Measurements from ENCODE around the gene BRD1.

BRD1 gene

DNA sequence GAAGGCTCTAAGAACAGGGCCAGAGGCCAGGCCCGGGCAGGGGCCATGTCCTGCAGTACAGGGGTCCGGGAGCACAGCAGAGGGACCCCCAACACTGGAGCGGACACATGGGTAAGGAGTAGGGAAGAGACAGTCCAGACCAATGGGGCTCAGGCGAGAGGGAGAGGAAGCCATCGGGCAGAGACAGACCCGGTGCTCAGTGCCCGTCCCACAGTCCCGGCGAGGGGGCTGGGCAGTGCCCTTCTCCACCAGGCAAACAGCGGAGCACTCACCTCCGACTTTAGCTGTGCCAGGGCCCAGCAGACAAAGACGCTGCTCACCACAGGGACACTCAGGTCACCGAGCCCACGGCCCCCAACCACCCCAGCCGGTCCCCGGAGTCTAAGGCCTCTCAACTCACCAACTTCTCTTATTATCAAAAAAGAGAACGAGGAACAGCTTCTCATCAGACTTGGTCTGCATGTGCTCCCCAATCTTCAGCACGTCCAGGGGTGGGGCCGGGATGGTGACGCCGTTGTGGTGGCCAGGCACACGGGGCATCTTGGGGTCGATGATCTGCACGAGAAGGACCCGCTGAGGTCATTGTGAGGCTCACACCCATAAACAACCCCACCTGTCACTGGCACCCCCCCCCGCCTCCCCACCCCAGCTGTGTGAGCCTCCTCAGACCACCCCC, 52.3 kb downstream of the BRD1 start:
- TF ChIP-seq, protein P1, sequence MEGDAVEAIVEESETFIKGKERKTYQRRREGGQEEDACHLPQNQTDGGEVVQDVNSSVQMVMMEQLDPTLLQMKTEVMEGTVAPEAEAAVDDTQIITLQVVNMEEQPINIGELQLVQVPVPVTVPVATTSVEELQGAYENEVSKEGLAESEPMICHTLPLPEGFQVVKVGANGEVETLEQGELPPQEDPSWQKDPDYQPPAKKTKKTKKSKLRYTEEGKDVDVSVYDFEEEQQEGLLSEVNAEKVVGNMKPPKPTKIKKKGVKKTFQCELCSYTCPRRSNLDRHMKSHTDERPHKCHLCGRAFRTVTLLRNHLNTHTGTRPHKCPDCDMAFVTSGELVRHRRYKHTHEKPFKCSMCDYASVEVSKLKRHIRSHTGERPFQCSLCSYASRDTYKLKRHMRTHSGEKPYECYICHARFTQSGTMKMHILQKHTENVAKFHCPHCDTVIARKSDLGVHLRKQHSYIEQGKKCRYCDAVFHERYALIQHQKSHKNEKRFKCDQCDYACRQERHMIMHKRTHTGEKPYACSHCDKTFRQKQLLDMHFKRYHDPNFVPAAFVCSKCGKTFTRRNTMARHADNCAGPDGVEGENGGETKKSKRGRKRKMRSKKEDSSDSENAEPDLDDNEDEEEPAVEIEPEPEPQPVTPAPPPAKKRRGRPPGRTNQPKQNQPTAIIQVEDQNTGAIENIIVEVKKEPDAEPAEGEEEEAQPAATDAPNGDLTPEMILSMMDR (conservative IDR thresholded peaks at IDR 0.05): no peak
- no peak overlapping the region for H3K27ac ChIP-seq

DNA sequence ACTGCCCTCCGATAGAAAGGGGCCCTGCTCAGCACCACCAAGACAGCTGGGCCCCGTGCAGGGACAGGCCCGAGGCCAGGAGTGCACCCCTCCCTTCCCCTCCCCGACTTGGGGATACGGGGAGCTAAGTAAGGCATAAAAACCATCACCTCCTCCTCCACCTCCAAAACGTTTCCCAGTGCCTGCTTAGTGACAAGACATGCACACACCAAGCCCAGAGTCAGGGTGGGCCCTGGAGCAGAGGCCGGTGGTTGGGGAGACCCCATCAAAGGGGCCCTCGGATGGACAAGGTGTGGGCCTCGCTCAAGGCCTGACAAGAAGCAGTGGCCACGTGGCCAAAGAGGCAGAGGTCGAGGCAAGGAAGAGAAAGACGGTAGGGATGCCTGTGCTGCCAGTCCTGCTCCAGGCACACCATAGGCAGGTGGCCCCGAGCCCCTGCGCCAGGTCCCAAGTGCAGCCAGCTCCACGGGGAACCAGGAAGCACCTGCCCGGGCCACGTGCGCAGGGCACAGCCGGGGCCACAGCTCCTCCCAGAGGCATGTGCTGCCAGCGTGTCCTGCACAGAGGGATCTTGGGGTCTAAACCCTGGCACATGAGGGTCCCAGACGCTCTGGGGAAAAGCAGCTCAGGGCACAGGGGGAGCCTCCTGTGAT, 53.0 kb downstream of the BRD1 start:
- no peak overlapping the region for H3K27ac ChIP-seq
- TF ChIP-seq, protein P1 (conservative IDR thresholded peaks at IDR 0.05): no peak

DNA sequence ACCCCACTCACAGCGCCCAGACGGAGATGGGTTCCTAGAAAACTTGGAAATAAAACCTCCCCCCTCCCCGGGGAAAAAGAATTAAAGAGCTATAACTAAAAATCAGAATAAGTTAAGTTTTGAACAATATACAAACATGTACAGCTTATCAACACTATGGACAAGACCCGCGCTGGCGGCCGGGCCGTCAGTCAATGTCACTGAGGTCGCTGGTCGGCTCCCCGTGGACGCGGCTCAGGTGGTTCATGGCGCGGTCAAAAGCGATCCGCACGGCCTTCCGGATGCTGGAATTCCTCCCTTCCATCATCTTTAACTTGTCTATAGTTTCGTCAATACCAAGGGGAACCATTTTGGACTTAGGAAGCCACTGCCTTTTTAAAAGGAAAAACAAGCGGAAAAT, 53.6 kb downstream of the BRD1 start:
- TF ChIP-seq, protein P1 (conservative IDR thresholded peaks at IDR 0.05): no peak
- H3K27ac ChIP-seq: no peak overlapping the region

DNA sequence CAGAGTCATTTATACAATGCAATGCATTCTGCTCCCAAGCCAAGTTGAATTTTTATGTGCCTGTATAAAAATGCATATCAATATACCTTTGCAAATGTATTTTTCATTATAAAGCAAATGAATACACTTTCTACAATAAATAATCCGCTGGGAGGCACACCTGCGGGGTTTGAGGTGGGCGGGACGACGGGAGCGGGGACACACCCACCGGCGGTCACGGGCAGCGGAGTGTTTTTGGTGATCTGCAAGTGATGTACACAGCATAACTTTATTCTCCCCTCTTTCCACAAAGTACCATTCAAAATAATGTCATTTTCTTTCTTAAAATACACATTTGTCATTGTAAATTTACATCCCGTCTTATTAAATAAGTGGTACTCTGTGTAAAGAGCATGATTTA, 54.1 kb downstream of the BRD1 start:
- H3K27ac ChIP-seq: no peak overlapping the region
- TF ChIP-seq, protein P1 (conservative IDR thresholded peaks at IDR 0.05): no peak

DNA sequence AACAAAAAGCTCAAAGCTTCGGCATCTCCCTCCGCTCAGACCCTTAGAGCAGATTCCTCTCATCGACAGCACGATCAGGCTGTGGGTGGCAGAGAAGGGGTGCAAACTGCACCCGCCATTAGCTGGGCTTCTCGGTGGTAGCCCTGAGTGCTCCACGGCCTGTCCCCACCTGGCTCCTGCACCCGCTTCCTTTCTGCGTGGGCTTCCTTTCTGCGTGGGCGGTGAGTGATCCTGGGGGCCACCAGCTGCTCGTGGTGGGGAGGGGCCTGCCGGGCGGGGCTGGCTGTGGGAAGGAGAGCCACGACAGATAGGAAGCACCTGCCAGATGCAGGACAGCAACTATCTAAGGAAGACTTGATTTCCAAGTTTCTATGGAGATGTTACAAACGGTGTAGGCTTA, 55.0 kb downstream of the BRD1 start:
- TF ChIP-seq, protein P1 (conservative IDR thresholded peaks at IDR 0.05): no peak
- H3K27ac ChIP-seq: no peak overlapping the region

DNA sequence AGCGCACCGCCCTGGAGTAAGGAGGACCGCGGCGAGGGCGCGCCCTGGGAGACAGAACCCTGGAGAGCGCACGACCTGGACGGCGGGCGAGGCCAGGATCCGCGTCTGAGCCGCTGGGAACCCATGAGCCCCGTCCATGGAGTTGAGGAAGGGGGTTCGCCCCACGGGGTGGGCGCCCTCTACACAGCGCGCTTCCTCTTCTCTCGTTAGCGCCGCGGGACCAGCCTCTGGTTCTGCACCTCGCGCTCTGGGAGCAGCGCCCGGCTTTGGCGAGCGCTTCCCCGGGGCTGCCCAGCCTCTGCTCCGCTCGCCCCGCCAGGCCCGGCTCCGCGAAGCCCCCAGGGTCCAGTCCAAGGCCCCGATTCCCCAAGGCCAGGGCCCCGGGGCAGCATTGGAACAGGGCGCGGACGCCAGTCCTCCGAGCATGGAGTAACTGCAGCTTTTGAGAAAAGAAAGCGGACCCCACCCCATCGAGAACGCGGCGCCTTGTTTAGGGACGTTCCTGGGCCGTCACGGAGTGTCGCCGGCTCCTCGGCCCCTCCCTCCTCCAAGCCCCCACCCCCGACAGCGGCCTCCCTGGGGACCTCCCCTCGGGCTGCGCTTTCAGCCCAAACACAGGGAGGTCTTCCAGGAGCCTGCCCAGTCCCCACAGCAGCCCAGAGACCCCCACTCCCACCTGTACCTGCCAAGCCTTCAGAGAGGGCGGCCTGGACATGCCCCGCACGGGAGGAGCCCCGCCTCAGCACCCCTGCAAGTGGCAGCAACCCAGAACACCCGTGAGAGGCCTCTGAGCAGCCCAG, 56.2 kb downstream of the BRD1 start:
- H3K27ac ChIP-seq: no peak overlapping the region
- TF ChIP-seq, protein P1 (conservative IDR thresholded peaks at IDR 0.05): no peak

DNA sequence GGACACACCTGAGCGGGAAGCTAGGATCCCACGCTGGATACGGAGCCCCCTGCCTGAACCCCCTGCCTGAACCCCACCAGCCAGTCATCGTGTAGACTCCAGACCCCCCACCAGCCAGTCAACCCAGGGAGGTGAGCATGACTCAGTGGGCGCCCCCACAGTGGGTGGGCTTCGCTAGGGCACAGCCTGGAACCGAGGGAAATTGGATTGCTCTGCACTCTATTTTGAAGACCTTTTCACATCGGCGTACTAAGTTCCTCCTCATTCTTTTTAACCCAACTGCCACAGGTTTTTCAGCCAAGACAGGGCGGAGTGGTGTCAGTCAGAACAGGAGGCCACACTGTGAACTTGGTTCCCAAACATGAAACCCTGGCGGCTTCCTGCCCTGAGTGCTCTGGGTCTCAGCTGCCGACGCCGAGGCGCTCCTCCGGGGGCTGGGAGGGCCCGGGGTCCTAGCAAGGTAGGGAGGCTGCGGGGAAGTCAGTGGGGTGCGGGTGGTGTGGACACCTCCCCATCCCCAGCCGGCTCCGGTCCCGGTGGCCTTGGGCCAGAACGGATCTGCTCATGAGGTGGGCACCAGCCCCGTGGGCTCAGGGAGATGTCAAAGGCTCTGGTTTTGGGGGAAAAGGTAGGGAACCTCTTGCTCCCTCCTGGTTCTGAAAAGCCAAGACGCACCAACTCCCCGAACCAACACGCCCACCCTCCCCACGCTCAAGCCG, 57.0 kb downstream of the BRD1 start:
- TF ChIP-seq, protein P1 (conservative IDR thresholded peaks at IDR 0.05): no peak
- no peak overlapping the region for H3K27ac ChIP-seq
